AG04450 (cell line): ENCODE data around the gene LRRC43. TPM values are rescaled to one million over a fixed set of nuclear protein-coding genes. Genes with fewer than 3 reads are reported as not detected.

Experiments used
- CTCF ChIA-PET: fragments of 300-600, 350-600 bp; formaldehyde crosslinking; extraction: SDS; loops from one replicate; lab custom pipeline; 2022; ENCODE audit warnings: antibody characterized with exemption, inconsistent platforms; lab: Charles Lee
- POLR2A ChIA-PET: fragments of 350-600 bp; formaldehyde crosslinking; extraction: SDS; loops from one replicate; lab custom pipeline; 2021; ENCODE audit warnings: antibody characterized with exemption, inconsistent platforms; lab: Yijun Ruan, JAX
- DNase-seq: peaks from one replicate; pipeline ENCODE4 v3.0.0-alpha.2; 2011; ENCODE audit warnings: low read depth, low spot score
- H3K27ac ChIP-seq: one replicate; pipeline ENCODE4 v1.5.1; 2012; ENCODE audit warnings: low read depth, low read length, control low read depth
- H3K27me3 ChIP-seq: one replicate; pipeline ENCODE4 v1.6.0; 2012; ENCODE audit warnings: low read length; ENCODE audit not compliant: control insufficient read depth, insufficient read depth
- H3K4me3 ChIP-seq: 2 replicates; pipeline ENCODE4 v1.5.1; 2011; ENCODE audit warnings: mild to moderate bottlenecking, low read depth, low read length, control low read depth
- H3K9me3 ChIP-seq: 2 replicates; pipeline ENCODE4 v1.5.1; 2012; ENCODE audit warnings: low read length; ENCODE audit not compliant: control insufficient read depth, insufficient read depth
- polyA plus RNA-seq: library from polyadenylated mRNA; depleted of rRNA; stranded (reverse); fragments of >200 nt; gene quantifications from 2 replicates; pipeline ENCODE4 v1.2.3, GENCODE V29; 2011
- TF ChIP-seq, protein P1 (sequence below): IDR thresholded peaks from 2 replicates; pipeline ENCODE4 v1.5.1; 2011; ENCODE audit warnings: low read depth, low read length, control low read depth, inconsistent platforms

Gene LRRC43
- polyA plus RNA-seq, 1 experiment: 0.27 TPM

- TF ChIP-seq, protein P1, sequence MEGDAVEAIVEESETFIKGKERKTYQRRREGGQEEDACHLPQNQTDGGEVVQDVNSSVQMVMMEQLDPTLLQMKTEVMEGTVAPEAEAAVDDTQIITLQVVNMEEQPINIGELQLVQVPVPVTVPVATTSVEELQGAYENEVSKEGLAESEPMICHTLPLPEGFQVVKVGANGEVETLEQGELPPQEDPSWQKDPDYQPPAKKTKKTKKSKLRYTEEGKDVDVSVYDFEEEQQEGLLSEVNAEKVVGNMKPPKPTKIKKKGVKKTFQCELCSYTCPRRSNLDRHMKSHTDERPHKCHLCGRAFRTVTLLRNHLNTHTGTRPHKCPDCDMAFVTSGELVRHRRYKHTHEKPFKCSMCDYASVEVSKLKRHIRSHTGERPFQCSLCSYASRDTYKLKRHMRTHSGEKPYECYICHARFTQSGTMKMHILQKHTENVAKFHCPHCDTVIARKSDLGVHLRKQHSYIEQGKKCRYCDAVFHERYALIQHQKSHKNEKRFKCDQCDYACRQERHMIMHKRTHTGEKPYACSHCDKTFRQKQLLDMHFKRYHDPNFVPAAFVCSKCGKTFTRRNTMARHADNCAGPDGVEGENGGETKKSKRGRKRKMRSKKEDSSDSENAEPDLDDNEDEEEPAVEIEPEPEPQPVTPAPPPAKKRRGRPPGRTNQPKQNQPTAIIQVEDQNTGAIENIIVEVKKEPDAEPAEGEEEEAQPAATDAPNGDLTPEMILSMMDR: no peak
- no peak for DNase-seq
- ChIA-PET CTCF (interaction anchor here (1.1 kb wide), 1 partner anchor 12 kb away, joined by 3 read pairs; no protein-coding TSS in a partner anchor), POLR2A (interaction anchor here (0.6 to 1.0 kb wide), 3 partner anchors 17 to 117 kb away, joined by 3 to 6 read pairs (median 5); no protein-coding TSS in a partner anchor)
- Histone ChIP-seq H3K9me3 (no peaks in the 10 kb centered on the region; the same call in 1 of the 2 replicates), H3K27me3 (no peaks in the 10 kb centered on the region), H3K27ac (no peak overlapping the region), H3K4me3 (no peak overlapping the region)
Measured at GRCh38 chr12:122140467-122141257, 42.3 kb upstream of the LRRC43 start.

- no peak overlapping the region for H3K4me3 ChIP-seq
- no peaks in the 10 kb centered on the region for H3K27me3 ChIP-seq
- H3K27ac ChIP-seq: no peak overlapping the region
- DNase-seq: no peak
- TF ChIP-seq, protein P1: no peak
- no peaks in the 10 kb centered on the region; the same call in 1 of the 2 replicates for H3K9me3 ChIP-seq
- ChIA-PET CTCF (no interaction called here), POLR2A (no interaction called here)
Measured at GRCh38 chr12:122141911-122142725, 40.8 kb upstream of the LRRC43 start.

- ChIA-PET CTCF (no interaction called here), POLR2A (no interaction called here)
- Histone ChIP-seq H3K27ac (no peak overlapping the region), H3K4me3 (no peak overlapping the region), H3K27me3 (no peaks in the 10 kb centered on the region), H3K9me3 (no peaks in the 10 kb centered on the region; the same call in 1 of the 2 replicates)
- no peak for DNase-seq
- TF ChIP-seq, protein P1: no peak
Measured at GRCh38 chr12:122142857-122143256, 40.1 kb upstream of the LRRC43 start.

DNA sequence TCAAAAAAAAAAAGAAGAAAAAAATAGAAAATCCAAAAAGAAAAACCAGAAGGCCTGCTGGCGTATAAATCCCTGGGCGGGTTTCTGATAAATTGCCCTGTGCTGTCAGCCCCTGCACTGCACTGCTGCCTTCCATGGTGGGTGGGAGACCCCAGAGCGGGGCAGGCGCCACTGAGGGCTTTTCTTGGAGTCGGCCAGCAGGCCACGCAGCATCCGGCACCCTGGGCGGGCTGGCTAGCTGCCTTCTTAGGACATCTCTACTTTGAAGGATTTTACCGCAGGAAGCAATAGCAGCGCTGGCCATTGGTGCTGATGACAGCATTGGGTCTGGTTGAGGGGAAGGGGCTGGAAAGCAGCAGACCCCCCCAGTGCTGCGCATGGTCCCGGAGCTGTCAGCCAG is 38.0 kb upstream of the LRRC43 start:
- DNase-seq: no peak
- CTCF ChIA-PET: no interaction called here
- Histone ChIP-seq H3K4me3 (no peak overlapping the region), H3K27me3 (no peaks in the 10 kb centered on the region), H3K27ac (no peak overlapping the region), H3K9me3 (no peaks in the 10 kb centered on the region; the same call in 1 of the 2 replicates)
- POLR2A ChIA-PET: interaction anchor here (0.6 kb wide), 1 partner anchor 74 kb away, joined by 5 read pairs; no protein-coding TSS in a partner anchor
- TF ChIP-seq, protein P1: no peak
